Midbrain (tissue), 1 donor: Measurements from ENCODE around the gene ZBTB11.
"Not testable (repeated sequence)": the region's sequence is repeated elsewhere in the genome, so short reads cannot be mapped to it uniquely, and the experiment has no call there.

Experiments
- DNase-seq: peaks from one replicate; lab custom pipeline; 2025; lab: John Stamatoyannopoulos, UW

The ZBTB11 gene

GRCh38 chr3:101643861-101644613, 32.9 kb downstream of the ZBTB11 start:
- DNase-seq = no peak

GRCh38 chr3:101643009-101643844, 33.7 kb downstream of the ZBTB11 start:
- no peak for DNase-seq

DNA sequence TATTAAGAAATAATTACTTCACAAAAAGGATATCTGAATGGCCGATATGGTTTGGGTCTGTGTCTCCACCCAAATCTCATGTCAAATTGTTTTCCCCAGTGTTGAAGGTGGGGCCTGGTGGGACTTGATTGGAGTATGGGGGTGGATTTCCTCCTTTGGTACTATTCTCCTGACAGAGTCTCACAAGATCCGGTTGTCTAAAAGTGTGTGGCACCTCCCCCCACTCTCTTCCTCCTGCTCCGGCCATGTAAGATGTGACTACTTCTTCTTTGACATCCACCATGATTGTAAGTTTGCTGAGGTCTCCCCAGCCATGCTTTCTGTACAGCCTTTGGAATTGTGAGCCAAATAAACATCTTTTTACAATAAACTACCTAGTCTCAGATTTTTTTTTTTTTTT, 34.5 kb downstream of the ZBTB11 start:
- no peak for DNase-seq

GRCh38 chr3:101641397-101642115, 35.4 kb downstream of the ZBTB11 start:
- not testable (repeated sequence) for DNase-seq

- no peak for DNase-seq
Measured at GRCh38 chr3:101640256-101640655, 36.7 kb downstream of the ZBTB11 start.

GRCh38 chr3:101639280-101639963, 37.5 kb downstream of the ZBTB11 start:
- no peak for DNase-seq

- DNase-seq = no peak
Measured at GRCh38 chr3:101638261-101638745, 38.6 kb downstream of the ZBTB11 start.

- DNase-seq = no peak
Measured at GRCh38 chr3:101637451-101637850, 39.5 kb downstream of the ZBTB11 start.

DNA sequence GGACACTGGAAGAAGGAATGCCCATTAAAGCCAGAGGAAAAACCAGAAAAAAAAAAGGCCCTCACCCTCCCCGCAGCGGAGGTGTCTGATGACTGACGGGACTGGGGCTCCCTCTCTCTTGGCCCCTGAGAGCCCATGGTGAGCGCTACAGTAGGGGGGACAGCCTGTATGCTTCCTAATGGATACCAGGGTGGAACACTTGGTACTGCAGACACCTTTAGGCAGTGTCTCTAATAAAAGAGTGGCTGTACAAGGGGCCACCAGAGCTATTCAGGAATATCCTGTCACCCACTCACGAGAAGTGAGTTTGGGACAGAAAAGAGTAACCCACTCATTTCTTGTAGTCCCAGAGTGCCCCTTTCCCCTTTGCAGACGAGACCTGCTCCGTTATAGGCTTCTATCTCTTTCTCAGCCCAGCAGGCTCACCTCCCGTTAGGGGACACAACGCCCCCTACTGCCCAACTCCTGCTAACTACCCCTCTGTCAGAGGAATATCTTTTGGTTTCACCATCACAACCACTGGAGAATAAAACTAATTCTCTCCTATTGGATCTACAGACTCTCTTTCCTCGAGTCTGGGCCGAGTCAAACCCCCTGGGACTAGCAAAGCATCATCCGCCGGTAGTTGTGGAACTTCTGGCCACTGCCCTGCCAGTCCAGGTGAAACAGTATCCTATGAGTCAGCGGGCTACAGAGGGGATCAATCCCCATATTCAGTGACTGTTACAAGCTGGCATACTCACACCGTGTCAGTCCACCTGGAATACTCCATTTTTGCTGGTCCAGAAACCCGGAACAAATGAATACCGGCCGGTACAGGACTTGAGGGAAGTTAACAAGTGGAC, 40.8 kb downstream of the ZBTB11 start:
- DNase-seq = peak; percentile 9

DNA sequence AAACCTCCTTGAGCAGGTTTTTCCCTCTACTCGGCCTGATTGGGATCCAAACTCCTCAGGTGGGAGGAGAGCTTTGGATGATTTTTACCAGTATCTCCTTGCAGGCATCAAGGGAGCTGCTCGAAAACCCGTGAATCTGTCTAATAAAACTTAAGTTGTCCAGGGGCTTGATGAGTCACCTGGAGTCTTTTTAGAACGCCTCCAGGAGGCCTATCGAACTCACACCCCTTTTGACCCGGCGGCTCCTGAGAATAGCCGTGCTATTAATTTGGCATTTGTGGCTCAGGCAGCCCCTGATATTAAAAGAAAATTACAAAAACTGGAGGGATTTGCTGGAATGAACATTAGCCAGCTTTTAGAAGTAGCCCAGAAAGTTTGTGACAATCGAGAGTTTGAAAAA, 41.6 kb downstream of the ZBTB11 start:
- no peak for DNase-seq

GRCh38 chr3:101634591-101635196, 42.2 kb downstream of the ZBTB11 start:
- DNase-seq = no peak

GRCh38 chr3:101633186-101633585, 43.7 kb downstream of the ZBTB11 start:
- DNase-seq = no peak

DNA sequence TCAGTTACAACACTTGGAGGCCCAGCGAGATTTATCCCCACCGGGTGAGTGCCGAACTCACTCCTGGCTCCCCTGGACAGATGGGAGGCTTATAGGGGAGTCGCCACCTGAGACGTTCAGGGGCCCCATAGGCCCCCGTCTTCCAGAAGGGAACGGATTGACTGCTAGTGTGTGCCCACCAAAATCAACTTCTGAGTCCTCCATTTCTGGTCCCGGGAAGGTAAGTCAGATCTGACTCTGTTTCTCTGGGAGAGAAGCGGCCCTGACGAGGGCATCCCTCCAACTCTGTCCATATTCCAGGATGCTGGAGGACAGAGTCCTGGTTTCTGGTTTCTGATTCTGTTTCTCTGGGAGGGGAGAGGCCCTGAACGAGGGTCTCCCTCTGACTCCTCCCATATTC, 44.3 kb downstream of the ZBTB11 start:
- no peak for DNase-seq

GRCh38 chr3:101631959-101632358, 45.0 kb downstream of the ZBTB11 start:
- DNase-seq = not testable (repeated sequence)

DNA sequence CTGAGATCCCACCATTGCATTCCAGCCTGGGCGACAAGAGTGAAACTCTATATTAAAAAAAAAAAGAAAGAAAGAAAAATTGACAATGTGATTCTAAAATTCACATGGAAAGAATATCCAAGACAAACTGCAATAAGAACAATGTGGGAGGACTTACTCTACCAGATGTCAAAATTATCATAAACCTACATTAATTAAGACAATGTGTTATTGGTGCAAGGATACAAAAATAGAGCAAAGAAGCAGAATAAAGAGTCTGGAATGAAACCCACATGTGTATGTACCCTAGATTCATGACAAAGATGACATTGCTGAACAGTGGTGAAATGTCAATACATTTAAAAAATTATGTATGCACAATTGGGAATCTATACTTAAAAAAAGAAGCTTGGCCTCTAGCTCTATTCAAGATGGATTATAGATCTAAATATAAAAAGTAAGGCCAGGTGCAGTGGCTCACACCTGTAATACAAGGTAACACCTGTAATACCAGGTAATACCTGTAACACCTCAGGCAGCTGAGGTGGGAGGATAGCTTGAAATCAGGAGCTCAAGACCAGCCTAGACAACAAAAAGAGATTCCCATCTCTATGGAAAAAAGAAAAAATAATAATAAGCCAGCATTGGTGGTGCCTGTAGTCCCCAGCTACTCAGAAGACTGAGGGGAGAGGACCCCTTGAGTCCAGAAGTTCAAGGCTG, 45.7 kb downstream of the ZBTB11 start:
- DNase-seq = no peak

DNA sequence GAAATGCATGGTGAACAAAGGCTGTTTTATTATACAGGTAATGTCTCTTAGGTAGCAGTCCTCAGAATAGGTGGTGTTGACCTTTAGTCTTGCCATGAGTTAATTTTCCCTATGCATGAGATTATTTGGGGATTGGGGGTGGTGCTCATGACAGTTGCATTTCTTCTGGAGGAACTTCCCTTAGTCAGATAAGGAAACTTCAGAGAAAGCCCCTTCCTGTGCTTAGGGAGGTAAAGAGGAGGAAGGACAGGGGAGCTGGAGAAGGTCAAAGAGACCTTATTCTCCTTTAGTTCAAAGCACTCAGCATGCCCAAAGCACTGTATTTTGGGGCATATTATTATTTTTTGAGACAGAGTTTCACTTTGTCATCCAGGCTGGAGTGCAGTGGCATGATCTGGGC, 47.7 kb downstream of the ZBTB11 start:
- no peak for DNase-seq

DNA sequence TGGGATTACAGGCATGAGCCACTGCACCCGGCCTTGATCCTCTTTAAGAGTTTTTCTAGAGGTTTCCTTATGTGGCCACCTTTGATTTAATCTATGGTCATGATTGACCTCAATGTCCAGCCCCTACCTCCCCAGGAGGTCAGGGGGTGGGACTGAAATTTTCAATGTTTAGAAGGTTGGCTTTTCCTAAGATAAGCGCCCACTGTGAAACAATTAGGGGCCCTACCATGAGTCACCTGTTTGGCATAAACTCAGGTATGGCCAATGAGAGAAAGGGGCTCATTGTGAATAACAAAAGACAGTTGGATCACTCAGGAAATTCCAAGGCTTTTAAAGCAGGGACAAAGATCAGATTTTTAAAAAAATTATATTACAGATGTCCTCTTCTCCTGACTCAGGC, 51.1 kb downstream of the ZBTB11 start:
- DNase-seq = no peak

DNA sequence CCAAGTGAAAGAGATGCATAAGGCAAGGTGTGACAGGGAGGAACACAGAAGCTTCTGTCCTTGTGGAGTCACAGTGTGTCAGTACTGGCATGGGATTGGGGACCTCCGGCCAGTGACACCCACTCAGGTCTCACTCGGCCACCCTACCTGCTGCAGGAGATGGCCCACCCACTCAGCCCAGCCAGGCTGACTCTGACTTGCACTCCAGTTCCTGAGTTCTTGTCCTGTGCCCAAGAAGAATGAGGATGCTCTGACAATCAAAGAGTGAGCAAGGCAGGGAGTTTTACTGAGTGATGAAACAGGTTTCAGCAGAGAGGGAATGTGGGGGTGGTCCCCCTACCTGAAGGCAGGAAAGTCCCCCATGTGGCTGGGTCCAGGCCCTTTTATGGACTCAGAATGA, 52.1 kb downstream of the ZBTB11 start:
- no peak for DNase-seq

GRCh38 chr3:101623656-101624055, 53.3 kb downstream of the ZBTB11 start:
- DNase-seq = no peak

- no peak for DNase-seq
Measured at GRCh38 chr3:101619734-101620133, 57.2 kb downstream of the ZBTB11 start.
